MM.1S (cell line): Measurements from ENCODE around the gene MROH7.

ENCODE experiments used
- DNase-seq: peaks from one replicate; pipeline ENCODE4 v3.0.0-alpha.2; 2015
- H2AFZ ChIP-seq: fragments of 300-600 bp; sonication (generic); 2 replicates; pipeline ENCODE4 v1.6.0; 2016; ENCODE audit warnings: antibody characterized with exemption, low read length
- H3F3A ChIP-seq: fragments of 300-600 bp; sonication (generic); 2 replicates; pipeline ENCODE4 v1.6.1; 2016; ENCODE audit warnings: mild to moderate bottlenecking, antibody characterized with exemption, low read length, moderate library complexity, mixed read lengths; ENCODE audit not compliant: insufficient read depth
- H3K27ac ChIP-seq: fragments of 300-600 bp; sonication (generic); 2 replicates; pipeline ENCODE4 v1.5.1; 2016; ENCODE audit warnings: mild to moderate bottlenecking, low read length
- H3K27me3 ChIP-seq: fragments of 300-600 bp; sonication (generic); replicated peaks from 2 replicates; pipeline ENCODE4 v1.6.0; 2016; ENCODE audit warnings: low read length; ENCODE audit not compliant: insufficient read depth
- H3K36me3 ChIP-seq: fragments of 300-600 bp; sonication (generic); replicated peaks from 2 replicates; pipeline ENCODE4 v1.6.1; 2016; ENCODE audit warnings: mild to moderate bottlenecking, low read length, mixed read lengths; ENCODE audit not compliant: insufficient read depth
- H3K4me1 ChIP-seq: fragments of 300-600 bp; sonication (generic); 2 replicates; pipeline ENCODE4 v1.6.1; 2016; ENCODE audit warnings: low read length, mixed read lengths
- H3K4me2 ChIP-seq: fragments of 300-600 bp; sonication (generic); 2 replicates; pipeline ENCODE4 v1.6.0; 2016; ENCODE audit warnings: low read depth, low read length
- H3K4me3 ChIP-seq: fragments of 300-600 bp; sonication (generic); 2 replicates; pipeline ENCODE4 v1.5.1; 2016; ENCODE audit warnings: low read length, mixed read lengths
- H3K79me2 ChIP-seq: fragments of 300-600 bp; sonication (generic); 2 replicates; pipeline ENCODE4 v1.6.1; 2016; ENCODE audit warnings: mixed run types, low read length, mixed read lengths
- H3K9ac ChIP-seq: fragments of 300-600 bp; sonication (generic); 2 replicates; pipeline ENCODE4 v1.6.1; 2016; ENCODE audit warnings: low read length, mixed read lengths
- H3K9me2 ChIP-seq: fragments of 300-600 bp; sonication (generic); replicated peaks from 2 replicates; pipeline ENCODE4 v1.6.1; 2016; ENCODE audit warnings: mild to moderate bottlenecking, low read length, mixed read lengths; ENCODE audit not compliant: insufficient read depth
- H3K9me3 ChIP-seq: fragments of 300-600 bp; sonication (generic); replicated peaks from 2 replicates; pipeline ENCODE4 v1.6.1; 2016; ENCODE audit warnings: mild to moderate bottlenecking, low read length, mixed read lengths; ENCODE audit not compliant: insufficient read depth
- H4K20me1 ChIP-seq: fragments of 300-600 bp; sonication (generic); 2 replicates; pipeline ENCODE4 v1.6.1; 2016; ENCODE audit warnings: mild to moderate bottlenecking, low read length, moderate library complexity, mixed read lengths; ENCODE audit not compliant: insufficient read depth
- EZH2 ChIP-seq: fragments of 300-600 bp; sonication (generic); optimal IDR thresholded peaks from 2 replicates; pipeline ENCODE3; 2017; ENCODE audit warnings: low read depth, mild to moderate bottlenecking, antibody characterized with exemption, low read length, mixed read lengths
- EZH2phosphoT487 ChIP-seq: fragments of 300-600 bp; sonication (generic); IDR thresholded peaks from 2 replicates; pipeline ENCODE4 v1.6.1; 2018; ENCODE audit warnings: antibody characterized with exemption, low read length
- TF ChIP-seq, protein P1 (sequence below): fragments of 300-600 bp; sonication (generic); IDR thresholded peaks from 2 replicates; pipeline ENCODE4 v1.5.1; 2016; ENCODE audit warnings: antibody characterized with exemption, low read length, mixed read lengths

The MROH7 gene

DNA sequence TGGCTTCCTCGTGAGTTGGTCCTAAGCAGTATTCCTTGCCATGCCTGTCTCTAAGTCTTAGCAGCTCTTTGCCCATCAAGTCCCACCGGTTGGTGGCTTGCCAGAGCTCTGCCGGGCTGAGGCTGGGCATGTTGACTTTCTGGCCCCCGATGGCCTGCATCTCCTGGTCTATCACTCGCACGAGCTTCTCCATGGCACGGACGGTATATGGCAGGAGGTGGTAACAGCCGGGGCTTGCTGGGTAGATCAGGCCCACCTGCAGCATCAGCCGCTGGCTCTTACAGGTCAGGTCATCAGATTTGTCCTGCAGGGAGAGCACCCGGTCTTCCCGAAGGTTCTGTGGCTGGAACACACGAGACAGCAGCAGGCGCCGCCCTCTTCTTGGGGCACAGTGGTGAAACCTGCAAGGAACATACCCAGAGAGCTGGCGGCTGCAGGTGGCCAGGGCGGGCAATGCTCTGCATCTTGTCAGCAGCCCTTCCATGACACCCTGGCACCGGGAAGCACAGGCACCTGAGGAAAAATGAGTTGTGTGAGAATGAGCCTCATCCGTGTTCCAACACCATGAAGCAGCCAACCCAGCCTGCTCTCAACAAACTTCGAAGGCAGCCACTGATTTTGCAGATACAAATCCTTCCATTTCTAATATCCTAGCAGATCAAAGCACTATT, 117.2 kb downstream of the MROH7 start:
- Histone ChIP-seq H3K9me2 (no peaks in the 10 kb centered on the region), H3K27ac (no peak overlapping the region)
- TF ChIP-seq EZH2 (no peak), EZH2phosphoT487 (no peak)
- TF ChIP-seq, protein P1, sequence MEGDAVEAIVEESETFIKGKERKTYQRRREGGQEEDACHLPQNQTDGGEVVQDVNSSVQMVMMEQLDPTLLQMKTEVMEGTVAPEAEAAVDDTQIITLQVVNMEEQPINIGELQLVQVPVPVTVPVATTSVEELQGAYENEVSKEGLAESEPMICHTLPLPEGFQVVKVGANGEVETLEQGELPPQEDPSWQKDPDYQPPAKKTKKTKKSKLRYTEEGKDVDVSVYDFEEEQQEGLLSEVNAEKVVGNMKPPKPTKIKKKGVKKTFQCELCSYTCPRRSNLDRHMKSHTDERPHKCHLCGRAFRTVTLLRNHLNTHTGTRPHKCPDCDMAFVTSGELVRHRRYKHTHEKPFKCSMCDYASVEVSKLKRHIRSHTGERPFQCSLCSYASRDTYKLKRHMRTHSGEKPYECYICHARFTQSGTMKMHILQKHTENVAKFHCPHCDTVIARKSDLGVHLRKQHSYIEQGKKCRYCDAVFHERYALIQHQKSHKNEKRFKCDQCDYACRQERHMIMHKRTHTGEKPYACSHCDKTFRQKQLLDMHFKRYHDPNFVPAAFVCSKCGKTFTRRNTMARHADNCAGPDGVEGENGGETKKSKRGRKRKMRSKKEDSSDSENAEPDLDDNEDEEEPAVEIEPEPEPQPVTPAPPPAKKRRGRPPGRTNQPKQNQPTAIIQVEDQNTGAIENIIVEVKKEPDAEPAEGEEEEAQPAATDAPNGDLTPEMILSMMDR, result no peak

More for the DNA sequence above, 117.2 kb downstream of the MROH7 start:
- no peak overlapping the region for H3K4me3 ChIP-seq
- H3K9ac ChIP-seq, result no peak overlapping the region
- peaks cover 8% of the 10 kb centered on the region for H3K79me2 ChIP-seq
- no peaks in the 10 kb centered on the region for H3K27me3 ChIP-seq
- H2AFZ ChIP-seq, result no peak overlapping the region
- H3K9me3 ChIP-seq, result no peaks in the 10 kb centered on the region
- H3F3A ChIP-seq, result no peaks in the 10 kb centered on the region
- no peaks in the 10 kb centered on the region for H3K4me1 ChIP-seq
- H3K36me3 ChIP-seq, result no peaks in the 10 kb centered on the region
- DNase-seq, result no peak
- no peaks in the 10 kb centered on the region for H4K20me1 ChIP-seq
- no peak overlapping the region for H3K4me2 ChIP-seq
